K562 (cell line): Measurements from ENCODE around the gene KPNA1. TPM values are rescaled to one million over a fixed set of nuclear protein-coding genes. Genes with fewer than 3 reads are reported as not detected.

Experiments
- CBX2 ChIP-seq: fragments of 200-600 bp; sonication (generic); IDR thresholded peaks from one replicate; pipeline ENCODE4 v1.6.1; 2012; ENCODE audit warnings: mild to moderate bottlenecking, low read length, inconsistent platforms; ENCODE audit not compliant: insufficient read depth, poor library complexity, severe bottlenecking
- EGR1 ChIP-seq: fragments of 450-650 bp; conservative IDR thresholded peaks from 2 replicates; pipeline ENCODE4 v1.6.1; 2017; ENCODE audit warnings: mild to moderate bottlenecking
- HCFC1 ChIP-seq: IDR thresholded peaks from 2 replicates; pipeline ENCODE4 v1.6.1; 2012; ENCODE audit warnings: low read depth, low read length, improper control_type of control experiment
- MCM7 ChIP-seq, 2 experiments: fragments of 450-650 bp; IDR thresholded peaks; 2 replicates each; pipeline ENCODE4 v1.6.1; 2016 to 2018
- NONO ChIP-seq, 2 experiments: fragments of 200-400 bp in 1 of 2; fragments of 450-650 bp in 1 of 2; formaldehyde crosslinking in 1 of 2; IDR thresholded peaks; 2 replicates each; pipeline ENCODE4 v1.6.1; 2017; ENCODE audit warnings: low read depth in 2 of 2, mild to moderate bottlenecking in 2 of 2, moderate library complexity in 2 of 2, low read length in 1 of 2
- RB1 ChIP-seq: fragments of 450-650 bp; IDR thresholded peaks from 2 replicates; pipeline ENCODE4 v1.6.1; 2017; ENCODE audit warnings: low read depth, mild to moderate bottlenecking
- SIN3B ChIP-seq: fragments of 450-650 bp; IDR thresholded peaks from 2 replicates; pipeline ENCODE4 v1.6.1; 2017; ENCODE audit warnings: low read depth, mild to moderate bottlenecking, moderate library complexity
- SUPT5H ChIP-seq: fragments of 450-650 bp; IDR thresholded peaks from 2 replicates; pipeline ENCODE4 v1.6.1; 2016
- TGIF2 ChIP-seq: sonication (generic); formaldehyde crosslinking; IDR thresholded peaks from 2 replicates; pipeline ENCODE4 v1.8.1; 2022; ENCODE audit warnings: mild to moderate bottlenecking, missing genetic modification reagents, moderate library complexity
- TRIM28 ChIP-seq: fragments of 450-650 bp; IDR thresholded peaks from 2 replicates; pipeline ENCODE4 v1.6.1; 2017
- ZFX ChIP-seq: sonication (generic); formaldehyde crosslinking; IDR thresholded peaks from 2 replicates; pipeline ENCODE4 v1.8.0; 2022; ENCODE audit warnings: mild to moderate bottlenecking, missing genetic modification reagents, moderate library complexity
- ZNF282 ChIP-seq: sonication (generic); formaldehyde crosslinking; IDR thresholded peaks from 2 replicates; pipeline ENCODE4 v1.8.1; 2023; ENCODE audit warnings: missing genetic modification reagents
- polyA plus RNA-seq, 8 experiments: library from polyadenylated mRNA; depleted of rRNA in 4 of 8; stranded (reverse) in 5 of 8; unstranded in 3 of 8; fragments of >200 nt; fragmentation: Nextera tagmentation in 2 of 8; fragmentation: Illumina TruSeq in 1 of 8; extraction: Ambion mirVana in 2 of 8; extraction: Trizol in 1 of 8; gene quantifications; 2 replicates each; pipeline versions ENCODE4 v1.2.1 to v1.2.3, GENCODE V29; 2011 to 2014; ENCODE audit warnings: inconsistent platforms in 1 of 8, missing spikeins in 1 of 8
- total RNA-seq, 7 experiments: library from RNA; depleted of rRNA in 6 of 7; stranded (reverse); fragments of >200 nt in 6 of 7; fragmentation: Illumina TruSeq in 2 of 7; extraction: Trizol in 2 of 7; gene quantifications; 2 replicates each; pipeline versions ENCODE4 v1.2.1 to v1.2.3, GENCODE V29; 2011 to 2021; ENCODE audit warnings: low replicate concordance in 1 of 7
- TF ChIP-seq, protein P1 (sequence below), 2 experiments: fragments of 450-650 bp; conservative IDR thresholded peaks; 2 replicates each; pipeline ENCODE4 v1.6.1; 2017; ENCODE audit warnings: mild to moderate bottlenecking in 2 of 2, moderate library complexity in 2 of 2
- TF ChIP-seq, protein P2 (sequence below): sonication (generic); formaldehyde crosslinking; IDR thresholded peaks from 2 replicates; pipeline ENCODE4 v1.8.0; 2022; ENCODE audit warnings: missing genetic modification reagents, mild to moderate bottlenecking, borderline replicate concordance
- TF ChIP-seq, protein P3 (sequence below): fragments of 250-450 bp; sonication (Bioruptor Pico); IDR thresholded peaks from 2 replicates; pipeline ENCODE4 v1.4.0; 2020
- TF ChIP-seq, protein P4 (sequence below), 2 experiments: fragments of 250-450 bp in 1 of 2; fragments of 450-650 bp in 1 of 2; sonication (Bioruptor Pico) in 1 of 2; IDR thresholded peaks; 2 replicates each; pipeline versions ENCODE4 v1.6.1 to v1.8.0; 2016 to 2021; ENCODE audit warnings: mild to moderate bottlenecking in 2 of 2, moderate library complexity in 2 of 2, missing compliant biosample characterization in 1 of 2, missing genetic modification characterization in 1 of 2
- TF ChIP-seq, protein P5 (sequence below), 2 experiments: fragments of 150-350 bp in 1 of 2; IDR thresholded peaks; 2 replicates each; pipeline ENCODE4 v1.6.1; 2012 to 2016; ENCODE audit warnings: low read depth in 2 of 2, low read length in 2 of 2, mild to moderate bottlenecking in 1 of 2, moderate library complexity in 1 of 2

Gene KPNA1
- total and polyA plus RNA-seq, 9 of the 15 experiments (the other 6 are each of a cell fraction or from before 2014, with no cell fraction given) = 9.3 to 53.8 (median 33.5) TPM

DNA sequence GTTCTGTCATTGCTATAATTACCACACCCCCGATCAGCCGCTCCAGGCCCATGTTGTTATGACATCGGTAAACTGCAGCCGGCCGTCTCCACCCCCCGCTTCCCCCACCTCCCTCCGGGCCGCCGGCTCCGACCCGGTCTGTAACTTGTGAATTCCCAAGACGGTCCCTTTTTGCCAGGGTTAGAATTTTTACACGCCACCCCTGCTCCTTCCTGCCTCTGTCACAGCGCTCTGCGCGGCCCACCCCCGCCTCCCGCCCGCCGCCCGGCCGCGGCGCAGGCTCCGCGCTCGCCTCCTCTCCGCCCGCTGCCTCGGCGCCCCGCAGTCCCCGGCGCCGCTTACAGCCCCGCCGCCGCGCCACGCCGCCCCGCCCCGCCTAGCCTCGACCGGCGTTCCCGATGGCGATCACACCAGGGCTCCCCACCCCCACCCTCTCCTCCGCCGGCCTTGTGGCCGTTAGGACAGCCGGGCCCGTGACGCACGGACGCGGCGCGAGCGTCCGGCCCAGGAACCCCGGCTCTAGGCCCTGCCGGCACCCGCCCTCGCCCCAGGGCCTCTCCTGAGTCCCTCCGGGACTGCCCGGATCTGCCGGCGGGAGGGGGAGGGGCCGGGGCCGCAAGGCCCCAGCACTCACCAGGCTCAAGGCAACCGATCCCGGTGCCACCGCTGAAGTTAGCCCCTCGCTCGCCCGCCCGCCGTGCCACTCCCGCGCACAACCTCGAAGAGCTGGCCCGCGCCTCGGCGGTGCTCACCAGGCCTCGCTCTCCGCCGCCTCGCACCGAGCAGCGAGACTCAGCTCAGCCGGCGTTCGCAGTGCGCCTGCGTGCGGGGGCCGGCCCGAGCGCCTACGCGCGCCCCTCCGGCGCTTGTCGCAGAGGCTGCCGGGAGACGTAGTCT lies at the start of gene KPNA1 (continued):
- TF ChIP-seq, protein P1, sequence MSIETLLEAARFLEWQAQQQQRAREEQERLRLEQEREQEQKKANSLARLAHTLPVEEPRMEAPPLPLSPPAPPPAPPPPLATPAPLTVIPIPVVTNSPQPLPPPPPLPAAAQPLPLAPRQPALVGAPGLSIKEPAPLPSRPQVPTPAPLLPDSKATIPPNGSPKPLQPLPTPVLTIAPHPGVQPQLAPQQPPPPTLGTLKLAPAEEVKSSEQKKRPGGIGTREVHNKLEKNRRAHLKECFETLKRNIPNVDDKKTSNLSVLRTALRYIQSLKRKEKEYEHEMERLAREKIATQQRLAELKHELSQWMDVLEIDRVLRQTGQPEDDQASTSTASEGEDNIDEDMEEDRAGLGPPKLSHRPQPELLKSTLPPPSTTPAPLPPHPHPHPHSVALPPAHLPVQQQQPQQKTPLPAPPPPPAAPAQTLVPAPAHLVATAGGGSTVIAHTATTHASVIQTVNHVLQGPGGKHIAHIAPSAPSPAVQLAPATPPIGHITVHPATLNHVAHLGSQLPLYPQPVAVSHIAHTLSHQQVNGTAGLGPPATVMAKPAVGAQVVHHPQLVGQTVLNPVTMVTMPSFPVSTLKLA (conservative IDR thresholded peaks at IDR 0.05) = peak; percentile 73 to 88
- TF ChIP-seq, protein P2, sequence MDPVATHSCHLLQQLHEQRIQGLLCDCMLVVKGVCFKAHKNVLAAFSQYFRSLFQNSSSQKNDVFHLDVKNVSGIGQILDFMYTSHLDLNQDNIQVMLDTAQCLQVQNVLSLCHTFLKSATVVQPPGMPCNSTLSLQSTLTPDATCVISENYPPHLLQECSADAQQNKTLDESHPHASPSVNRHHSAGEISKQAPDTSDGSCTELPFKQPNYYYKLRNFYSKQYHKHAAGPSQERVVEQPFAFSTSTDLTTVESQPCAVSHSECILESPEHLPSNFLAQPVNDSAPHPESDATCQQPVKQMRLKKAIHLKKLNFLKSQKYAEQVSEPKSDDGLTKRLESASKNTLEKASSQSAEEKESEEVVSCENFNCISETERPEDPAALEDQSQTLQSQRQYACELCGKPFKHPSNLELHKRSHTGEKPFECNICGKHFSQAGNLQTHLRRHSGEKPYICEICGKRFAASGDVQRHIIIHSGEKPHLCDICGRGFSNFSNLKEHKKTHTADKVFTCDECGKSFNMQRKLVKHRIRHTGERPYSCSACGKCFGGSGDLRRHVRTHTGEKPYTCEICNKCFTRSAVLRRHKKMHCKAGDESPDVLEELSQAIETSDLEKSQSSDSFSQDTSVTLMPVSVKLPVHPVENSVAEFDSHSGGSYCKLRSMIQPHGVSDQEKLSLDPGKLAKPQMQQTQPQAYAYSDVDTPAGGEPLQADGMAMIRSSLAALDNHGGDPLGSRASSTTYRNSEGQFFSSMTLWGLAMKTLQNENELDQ (CRISPR knock-in tag) = no peak
- TF ChIP-seq MCM7 (IDR thresholded peaks at IDR 0.05) = no peak
- TF ChIP-seq ZNF282 (CRISPR knock-in tag) = 0 out of 2 replicates have a peak, but pooled peaks have one; percentile 72
- peak; percentile 86 for TF ChIP-seq SUPT5H
- TF ChIP-seq, protein P3, sequence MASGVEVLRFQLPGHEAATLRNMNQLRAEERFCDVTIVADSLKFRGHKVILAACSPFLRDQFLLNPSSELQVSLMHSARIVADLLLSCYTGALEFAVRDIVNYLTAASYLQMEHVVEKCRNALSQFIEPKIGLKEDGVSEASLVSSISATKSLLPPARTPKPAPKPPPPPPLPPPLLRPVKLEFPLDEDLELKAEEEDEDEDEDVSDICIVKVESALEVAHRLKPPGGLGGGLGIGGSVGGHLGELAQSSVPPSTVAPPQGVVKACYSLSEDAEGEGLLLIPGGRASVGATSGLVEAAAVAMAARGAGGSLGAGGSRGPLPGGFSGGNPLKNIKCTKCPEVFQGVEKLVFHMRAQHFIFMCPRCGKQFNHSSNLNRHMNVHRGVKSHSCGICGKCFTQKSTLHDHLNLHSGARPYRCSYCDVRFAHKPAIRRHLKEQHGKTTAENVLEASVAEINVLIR (CRISPR knock-in tag) = 0 out of 2 replicates have a peak, but pooled peaks have one; percentile 42
- TF ChIP-seq RB1 = peak; percentile 67
- peak; percentile 59; the same call in 1 of the 2 replicates for TF ChIP-seq TGIF2 (CRISPR knock-in tag)
- peak; percentile 99 for TF ChIP-seq ZFX (CRISPR knock-in tag)
- TF ChIP-seq, protein P4, sequence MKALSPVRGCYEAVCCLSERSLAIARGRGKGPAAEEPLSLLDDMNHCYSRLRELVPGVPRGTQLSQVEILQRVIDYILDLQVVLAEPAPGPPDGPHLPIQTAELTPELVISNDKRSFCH (CRISPR knock-in tag; IDR thresholded peaks at IDR 0.05) = no peak
- TF ChIP-seq, protein P4 (tag; IDR thresholded peaks at IDR 0.05) = no peak; the same call in 1 of the 2 replicates
- peak; percentile 63 to 84; a peak in 3 of 4 replicates for TF ChIP-seq NONO (IDR thresholded peaks at IDR 0.05; ENCODE audit: low read depth in 2 of 2, low read length in 1 of 2)
- no peak for TF ChIP-seq TRIM28
- TF ChIP-seq SIN3B = peak; percentile 20; the same call in 1 of the 2 replicates
- TF ChIP-seq, protein P5, sequence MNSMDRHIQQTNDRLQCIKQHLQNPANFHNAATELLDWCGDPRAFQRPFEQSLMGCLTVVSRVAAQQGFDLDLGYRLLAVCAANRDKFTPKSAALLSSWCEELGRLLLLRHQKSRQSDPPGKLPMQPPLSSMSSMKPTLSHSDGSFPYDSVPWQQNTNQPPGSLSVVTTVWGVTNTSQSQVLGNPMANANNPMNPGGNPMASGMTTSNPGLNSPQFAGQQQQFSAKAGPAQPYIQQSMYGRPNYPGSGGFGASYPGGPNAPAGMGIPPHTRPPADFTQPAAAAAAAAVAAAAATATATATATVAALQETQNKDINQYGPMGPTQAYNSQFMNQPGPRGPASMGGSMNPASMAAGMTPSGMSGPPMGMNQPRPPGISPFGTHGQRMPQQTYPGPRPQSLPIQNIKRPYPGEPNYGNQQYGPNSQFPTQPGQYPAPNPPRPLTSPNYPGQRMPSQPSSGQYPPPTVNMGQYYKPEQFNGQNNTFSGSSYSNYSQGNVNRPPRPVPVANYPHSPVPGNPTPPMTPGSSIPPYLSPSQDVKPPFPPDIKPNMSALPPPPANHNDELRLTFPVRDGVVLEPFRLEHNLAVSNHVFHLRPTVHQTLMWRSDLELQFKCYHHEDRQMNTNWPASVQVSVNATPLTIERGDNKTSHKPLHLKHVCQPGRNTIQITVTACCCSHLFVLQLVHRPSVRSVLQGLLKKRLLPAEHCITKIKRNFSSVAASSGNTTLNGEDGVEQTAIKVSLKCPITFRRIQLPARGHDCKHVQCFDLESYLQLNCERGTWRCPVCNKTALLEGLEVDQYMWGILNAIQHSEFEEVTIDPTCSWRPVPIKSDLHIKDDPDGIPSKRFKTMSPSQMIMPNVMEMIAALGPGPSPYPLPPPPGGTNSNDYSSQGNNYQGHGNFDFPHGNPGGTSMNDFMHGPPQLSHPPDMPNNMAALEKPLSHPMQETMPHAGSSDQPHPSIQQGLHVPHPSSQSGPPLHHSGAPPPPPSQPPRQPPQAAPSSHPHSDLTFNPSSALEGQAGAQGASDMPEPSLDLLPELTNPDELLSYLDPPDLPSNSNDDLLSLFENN (IDR thresholded peaks at IDR 0.05; ENCODE audit: low read depth in 2 of 2, low read length in 2 of 2) = 0 out of 4 replicates have a peak, but pooled peaks of 1 of the 2 experiments have one; percentile 40
- TF ChIP-seq EGR1 = peak; percentile 94
- TF ChIP-seq CBX2 = no peak
- TF ChIP-seq HCFC1 = peak; percentile 90
